SK-N-MC (cell line): ENCODE data around the gene ELAVL1.

Experiments
- EZH2 ChIP-seq: fragments of 200-600 bp; sonication (generic); IDR thresholded peaks from one replicate; pipeline ENCODE4 v1.6.1; 2017; ENCODE audit warnings: antibody characterized with exemption
- POLR2AphosphoS5 ChIP-seq: IDR thresholded peaks from 2 replicates; pipeline ENCODE4 v1.6.1; 2012; ENCODE audit warnings: mild to moderate bottlenecking, low read depth, low read length, borderline replicate concordance

DNA sequence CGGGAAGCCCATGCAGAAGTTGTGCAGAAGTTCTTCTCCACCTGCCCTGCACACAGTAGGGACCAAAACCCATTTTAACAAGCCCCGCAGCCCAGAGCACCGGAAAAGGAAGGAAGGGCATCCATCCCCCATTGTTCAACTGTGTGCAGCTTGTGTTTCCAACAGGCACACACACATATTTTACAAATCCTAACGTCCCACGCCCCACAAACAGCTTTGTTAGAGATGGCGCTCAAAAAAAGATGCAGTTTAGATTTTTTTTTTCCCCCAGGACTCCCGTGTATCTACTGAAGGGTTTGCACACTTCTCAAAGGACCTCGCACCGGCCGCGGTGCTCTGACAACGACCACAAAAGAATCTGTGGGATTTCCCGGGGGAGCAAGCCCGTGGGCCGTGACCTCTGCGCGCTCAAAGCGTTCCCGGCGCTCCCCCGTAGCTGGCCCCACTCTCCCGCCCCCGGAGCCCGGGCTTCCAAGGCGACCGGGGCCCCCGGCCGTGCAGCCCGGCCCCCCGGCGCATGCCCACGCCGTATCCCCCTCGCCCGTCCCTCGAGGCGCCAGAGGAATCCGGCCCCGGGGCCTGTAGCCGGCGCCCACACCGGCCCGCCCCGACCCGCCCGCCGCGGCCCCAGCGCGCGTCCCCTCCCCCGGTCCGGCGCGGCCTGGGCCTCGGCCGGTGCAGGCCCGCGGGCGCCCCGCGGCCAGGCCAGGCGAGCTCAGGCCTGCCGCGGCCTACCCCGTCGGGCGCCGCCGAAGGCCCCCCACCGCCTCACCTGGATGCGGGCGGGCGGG is 523 bp downstream of the ELAVL1 start:
- TF ChIP-seq EZH2 (no peak), POLR2AphosphoS5 (no peak)
